Panc1 (cell line): ENCODE measurements around the gene LYSMD4. TPM values are rescaled to one million over a fixed set of nuclear protein-coding genes. Genes with fewer than 3 reads are reported as not detected.

Experiments used
- ATAC-seq: fragments of 200-7000 bp; cut with Tn5 transposase; 2 replicates; pipeline ENCODE4 v1.9.1; 2020; ENCODE audit warnings: mild to moderate bottlenecking, moderate library complexity
- BruUV-seq: library from RNA; stranded (reverse); fragments of 400-500 nt; replicated peaks from 2 replicates; lab custom pipeline; 2021; lab: Mats Ljungman, UMichigan
- CTCF ChIA-PET: fragments of 300-600 bp; sonication (Branson Sonifier 250); formaldehyde crosslinking; loops from one replicate; lab custom pipeline; 2022; ENCODE audit warnings: antibody characterized with exemption; lab: Charles Lee
- POLR2A ChIA-PET: fragments of 300-600 bp; sonication (Branson Sonifier 250); formaldehyde crosslinking; loops from one replicate; lab custom pipeline; 2022; ENCODE audit warnings: antibody characterized with exemption; lab: Charles Lee
- DNase-seq: peaks from one replicate; pipeline ENCODE4 v3.0.0-alpha.2; 2010; ENCODE audit warnings: low read depth, low spot score
- H3K27ac ChIP-seq: 2 replicates; pipeline ENCODE4 v1.5.1; 2011; ENCODE audit warnings: mild to moderate bottlenecking, low read length, inconsistent platforms
- H3K27me3 ChIP-seq: fragments of 200-500 bp; sonication (Bioruptor generic); 2 replicates; pipeline ENCODE4 v1.6.0; 2014; ENCODE audit warnings: low read length, inconsistent platforms; ENCODE audit not compliant: control insufficient read depth, insufficient read depth
- H3K36me3 ChIP-seq: fragments of 200-500 bp; sonication (Bioruptor generic); 2 replicates; pipeline ENCODE4 v1.5.1; 2014; ENCODE audit warnings: inconsistent platforms, mild to moderate bottlenecking, low read length, moderate library complexity; ENCODE audit not compliant: control insufficient read depth, insufficient read depth
- H3K4me1 ChIP-seq: 2 replicates; pipeline ENCODE4 v1.5.1; 2011; ENCODE audit warnings: inconsistent platforms, mild to moderate bottlenecking, low read length, moderate library complexity; ENCODE audit not compliant: control insufficient read depth, insufficient read depth
- H3K4me3 ChIP-seq, 2 experiments: 2 replicates each; pipeline ENCODE4 v1.5.1; 2011 to 2012; ENCODE audit warnings: low read depth in 2 of 2, low read length in 2 of 2, mild to moderate bottlenecking in 2 of 2, inconsistent platforms in 1 of 2, moderate library complexity in 1 of 2
- H3K9me3 ChIP-seq: fragments of 200-500 bp; sonication (Bioruptor generic); 2 replicates; pipeline ENCODE4 v1.5.1; 2014; ENCODE audit warnings: low read depth, mild to moderate bottlenecking, inconsistent platforms, low read length, moderate library complexity; ENCODE audit not compliant: control insufficient read depth, insufficient read depth
- POLR2AphosphoS5 ChIP-seq: IDR thresholded peaks from 2 replicates; pipeline ENCODE4 v1.6.1; 2012; ENCODE audit warnings: mild to moderate bottlenecking, low read depth, low read length, moderate library complexity
- SIN3A ChIP-seq: IDR thresholded peaks from 2 replicates; pipeline ENCODE4 v1.6.1; 2012; ENCODE audit warnings: low read depth, mild to moderate bottlenecking, low read length, moderate library complexity, borderline replicate concordance; ENCODE audit not compliant: insufficient read depth
- TCF7L2 ChIP-seq: IDR thresholded peaks from 2 replicates; pipeline ENCODE4 v1.6.1; 2011; ENCODE audit warnings: mild to moderate bottlenecking, low read depth, low read length, inconsistent platforms
- in situ Hi-C: cut with HindIII; loops from 2 replicates; pipeline ENCODE4 v1.10.0; 2016; ENCODE audit warnings: low sequenced_read_pairs, low pct_unique_long_range_greater_than_20kb
- intact Hi-C: fragments of 100-400 bp; cut with micrococcal nuclease; formaldehyde crosslinking; loops from one replicate; pipeline ENCODE4 v1.10.0; 2022; ENCODE audit not compliant: unreplicated experiment
- total RNA-seq: library from RNA; stranded (reverse); gene quantifications from one replicate; pipeline ENCODE4 v1.2.1, GENCODE V29; 2021; ENCODE audit not compliant: unreplicated experiment
- TF ChIP-seq, protein P1 (sequence below), 2 experiments: IDR thresholded peaks; 2 replicates each; pipeline ENCODE4 v1.6.1; 2011 to 2012; ENCODE audit warnings: low read depth in 2 of 2, control low read depth in 1 of 2, low read length in 1 of 2, mild to moderate bottlenecking in 1 of 2, moderate library complexity in 1 of 2; ENCODE audit not compliant: insufficient read depth in 1 of 2
- TF ChIP-seq, protein P2 (sequence below): fragments of 450-650 bp; IDR thresholded peaks from 2 replicates; pipeline ENCODE4 v1.5.1; 2017; ENCODE audit warnings: mild to moderate bottlenecking

Gene LYSMD4
- total RNA-seq, 1 experiment from 2014 or later = 8.9 TPM

DNA sequence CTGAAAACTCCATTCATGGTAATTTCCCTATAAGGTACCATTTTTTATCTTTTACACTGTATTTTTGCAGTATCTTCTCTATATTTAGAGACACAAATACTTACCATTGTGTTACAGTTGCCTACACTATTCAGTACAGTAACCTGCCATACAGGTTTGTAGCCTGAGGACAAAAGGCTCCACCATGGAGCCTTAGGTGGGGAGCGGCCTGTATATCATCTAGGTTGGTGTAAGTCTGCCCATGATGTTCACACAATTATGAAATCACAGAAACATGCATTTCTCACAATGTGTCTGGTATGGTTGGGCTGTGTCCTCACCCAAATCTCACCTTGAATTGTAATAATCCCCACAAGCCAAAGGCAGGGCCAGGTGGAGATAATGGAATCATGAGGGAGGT lies 43.9 kb upstream of the LYSMD4 start:
- no peaks in the 10 kb centered on the region; the same call in 1 of the 2 replicates for H3K27me3 ChIP-seq
- DNase-seq = no peak
- ATAC-seq = no peak
- in situ Hi-C loops (no loop called here), intact Hi-C loops (no loop called here)
- no peak overlapping the region for H3K4me3 ChIP-seq
- no peak overlapping the region for H3K27ac ChIP-seq
- H3K9me3 ChIP-seq = no peaks in the 10 kb centered on the region
- TF ChIP-seq POLR2AphosphoS5 (no peak), TCF7L2 (no peak), SIN3A (no peak)
- TF ChIP-seq, protein P1, sequence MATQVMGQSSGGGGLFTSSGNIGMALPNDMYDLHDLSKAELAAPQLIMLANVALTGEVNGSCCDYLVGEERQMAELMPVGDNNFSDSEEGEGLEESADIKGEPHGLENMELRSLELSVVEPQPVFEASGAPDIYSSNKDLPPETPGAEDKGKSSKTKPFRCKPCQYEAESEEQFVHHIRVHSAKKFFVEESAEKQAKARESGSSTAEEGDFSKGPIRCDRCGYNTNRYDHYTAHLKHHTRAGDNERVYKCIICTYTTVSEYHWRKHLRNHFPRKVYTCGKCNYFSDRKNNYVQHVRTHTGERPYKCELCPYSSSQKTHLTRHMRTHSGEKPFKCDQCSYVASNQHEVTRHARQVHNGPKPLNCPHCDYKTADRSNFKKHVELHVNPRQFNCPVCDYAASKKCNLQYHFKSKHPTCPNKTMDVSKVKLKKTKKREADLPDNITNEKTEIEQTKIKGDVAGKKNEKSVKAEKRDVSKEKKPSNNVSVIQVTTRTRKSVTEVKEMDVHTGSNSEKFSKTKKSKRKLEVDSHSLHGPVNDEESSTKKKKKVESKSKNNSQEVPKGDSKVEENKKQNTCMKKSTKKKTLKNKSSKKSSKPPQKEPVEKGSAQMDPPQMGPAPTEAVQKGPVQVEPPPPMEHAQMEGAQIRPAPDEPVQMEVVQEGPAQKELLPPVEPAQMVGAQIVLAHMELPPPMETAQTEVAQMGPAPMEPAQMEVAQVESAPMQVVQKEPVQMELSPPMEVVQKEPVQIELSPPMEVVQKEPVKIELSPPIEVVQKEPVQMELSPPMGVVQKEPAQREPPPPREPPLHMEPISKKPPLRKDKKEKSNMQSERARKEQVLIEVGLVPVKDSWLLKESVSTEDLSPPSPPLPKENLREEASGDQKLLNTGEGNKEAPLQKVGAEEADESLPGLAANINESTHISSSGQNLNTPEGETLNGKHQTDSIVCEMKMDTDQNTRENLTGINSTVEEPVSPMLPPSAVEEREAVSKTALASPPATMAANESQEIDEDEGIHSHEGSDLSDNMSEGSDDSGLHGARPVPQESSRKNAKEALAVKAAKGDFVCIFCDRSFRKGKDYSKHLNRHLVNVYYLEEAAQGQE (IDR thresholded peaks at IDR 0.05; ENCODE audit: insufficient read depth in 1 of 2, low read depth in 2 of 2, low read length in 1 of 2) = no peak
- TF ChIP-seq, protein P2, sequence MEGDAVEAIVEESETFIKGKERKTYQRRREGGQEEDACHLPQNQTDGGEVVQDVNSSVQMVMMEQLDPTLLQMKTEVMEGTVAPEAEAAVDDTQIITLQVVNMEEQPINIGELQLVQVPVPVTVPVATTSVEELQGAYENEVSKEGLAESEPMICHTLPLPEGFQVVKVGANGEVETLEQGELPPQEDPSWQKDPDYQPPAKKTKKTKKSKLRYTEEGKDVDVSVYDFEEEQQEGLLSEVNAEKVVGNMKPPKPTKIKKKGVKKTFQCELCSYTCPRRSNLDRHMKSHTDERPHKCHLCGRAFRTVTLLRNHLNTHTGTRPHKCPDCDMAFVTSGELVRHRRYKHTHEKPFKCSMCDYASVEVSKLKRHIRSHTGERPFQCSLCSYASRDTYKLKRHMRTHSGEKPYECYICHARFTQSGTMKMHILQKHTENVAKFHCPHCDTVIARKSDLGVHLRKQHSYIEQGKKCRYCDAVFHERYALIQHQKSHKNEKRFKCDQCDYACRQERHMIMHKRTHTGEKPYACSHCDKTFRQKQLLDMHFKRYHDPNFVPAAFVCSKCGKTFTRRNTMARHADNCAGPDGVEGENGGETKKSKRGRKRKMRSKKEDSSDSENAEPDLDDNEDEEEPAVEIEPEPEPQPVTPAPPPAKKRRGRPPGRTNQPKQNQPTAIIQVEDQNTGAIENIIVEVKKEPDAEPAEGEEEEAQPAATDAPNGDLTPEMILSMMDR = no peak
- CTCF ChIA-PET = no interaction called here
- BruUV-seq = no TSS peak
- H3K36me3 ChIP-seq = no peaks in the 10 kb centered on the region
- POLR2A ChIA-PET = no interaction called here
- no peaks in the 10 kb centered on the region for H3K4me1 ChIP-seq

DNA sequence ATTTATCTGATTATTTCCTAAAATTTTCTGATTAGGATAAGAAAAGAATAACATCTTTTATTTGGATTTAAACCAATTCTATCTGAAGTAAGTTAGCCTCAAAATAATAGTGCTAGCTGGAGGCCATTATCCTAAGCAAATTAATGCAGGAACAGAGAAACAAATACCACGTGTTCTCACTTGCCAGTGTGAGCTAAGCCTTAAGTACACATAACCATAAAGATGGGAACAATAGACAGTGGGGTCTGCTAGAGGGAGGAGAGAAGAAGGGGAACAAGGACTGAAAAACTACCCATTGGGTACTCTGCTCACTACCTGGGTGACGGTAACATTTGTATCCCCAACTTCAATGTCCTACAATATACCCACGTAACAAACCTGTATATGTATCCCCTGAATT lies 31.3 kb upstream of the LYSMD4 start:
- in situ Hi-C loops = no loop called here
- no peak for ATAC-seq
- no TSS peak for BruUV-seq

More for the DNA sequence above, 31.3 kb upstream of the LYSMD4 start:
- no peak for DNase-seq
- no peaks in the 10 kb centered on the region for H3K4me1 ChIP-seq
- H3K27me3 ChIP-seq = no peaks in the 10 kb centered on the region
- TF ChIP-seq, protein P2 = no peak
- TF ChIP-seq POLR2AphosphoS5 (no peak), SIN3A (no peak), TCF7L2 (no peak)
- TF ChIP-seq, protein P1 (IDR thresholded peaks at IDR 0.05; ENCODE audit: insufficient read depth in 1 of 2, low read depth in 2 of 2, low read length in 1 of 2) = no peak
- H3K9me3 ChIP-seq = no peaks in the 10 kb centered on the region
- CTCF ChIA-PET = no interaction called here
- H3K36me3 ChIP-seq = no peaks in the 10 kb centered on the region
- no peak overlapping the region for H3K4me3 ChIP-seq
- intact Hi-C loops = no loop called here
- H3K27ac ChIP-seq = no peak overlapping the region
- POLR2A ChIA-PET = no interaction called here
